ENCODE data around the gene SEMA5B.

SEMA5B gene

DNA sequence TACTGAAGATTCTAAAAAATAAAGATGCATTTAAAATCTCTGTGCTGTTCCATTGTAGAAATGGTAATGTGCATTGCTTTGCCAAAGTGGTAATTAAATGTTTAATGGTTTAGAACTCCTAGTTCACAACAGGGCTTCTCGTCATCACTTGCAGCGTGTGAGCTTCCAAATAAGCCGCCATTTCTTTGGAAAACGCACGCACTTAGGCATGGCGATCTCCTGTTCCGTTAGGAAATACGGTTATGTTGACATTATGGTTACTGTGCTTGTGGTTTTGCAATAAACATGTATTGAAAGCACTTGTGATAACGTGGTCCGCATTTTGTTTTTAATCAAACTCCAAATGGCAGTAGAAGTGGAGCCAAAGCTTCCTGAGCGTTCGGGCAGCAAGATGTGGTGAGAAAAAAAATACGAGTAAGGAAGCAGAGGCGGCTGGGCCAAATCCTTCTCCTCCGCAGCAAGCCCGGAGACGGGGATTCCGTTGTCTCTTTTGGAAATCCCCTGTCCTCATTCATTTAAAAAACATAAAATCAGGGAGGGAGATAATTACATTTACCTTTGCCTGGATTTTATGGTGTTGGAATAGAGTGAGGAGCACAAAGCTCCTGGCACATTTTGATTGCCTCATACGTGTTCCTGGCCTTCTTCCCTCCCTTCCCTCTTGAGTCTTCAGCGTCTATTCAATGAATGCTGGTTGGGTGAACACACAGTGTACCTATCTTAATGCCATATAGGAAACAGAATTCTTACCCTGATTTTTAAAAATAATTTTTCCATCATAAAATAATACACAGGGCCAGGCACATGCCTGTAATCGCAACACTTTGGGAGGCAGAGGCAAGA lies 135.2 kb downstream of the SEMA5B start:
- DNase-seq (ENCODE audit: low spot score) = no peak

DNA sequence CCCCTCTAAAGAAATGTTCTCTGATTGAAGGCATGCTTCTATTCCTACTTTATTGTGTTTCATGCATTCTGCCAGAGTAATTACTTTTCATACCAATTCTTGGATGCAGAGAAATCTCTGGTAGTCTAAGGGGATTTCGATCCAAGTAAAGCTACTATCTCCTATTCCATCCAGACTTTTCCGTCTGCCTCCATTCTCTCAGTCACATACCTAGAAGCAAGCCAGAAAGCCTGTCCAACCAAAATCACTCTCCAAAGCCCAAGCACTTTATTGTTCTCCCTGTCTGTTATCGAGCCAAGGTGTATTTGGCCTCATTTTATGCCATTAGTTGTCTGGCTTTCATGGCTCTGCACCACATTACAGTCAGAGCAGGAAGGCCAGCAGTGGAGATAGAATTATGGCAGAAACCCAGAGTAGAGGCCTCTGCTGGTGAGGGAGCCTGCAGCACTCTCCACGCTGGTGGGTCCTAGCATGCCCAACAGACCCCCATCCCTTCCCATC lies 136.8 kb downstream of the SEMA5B start:
- DNase-seq (ENCODE audit: low spot score) = no peak

DNA sequence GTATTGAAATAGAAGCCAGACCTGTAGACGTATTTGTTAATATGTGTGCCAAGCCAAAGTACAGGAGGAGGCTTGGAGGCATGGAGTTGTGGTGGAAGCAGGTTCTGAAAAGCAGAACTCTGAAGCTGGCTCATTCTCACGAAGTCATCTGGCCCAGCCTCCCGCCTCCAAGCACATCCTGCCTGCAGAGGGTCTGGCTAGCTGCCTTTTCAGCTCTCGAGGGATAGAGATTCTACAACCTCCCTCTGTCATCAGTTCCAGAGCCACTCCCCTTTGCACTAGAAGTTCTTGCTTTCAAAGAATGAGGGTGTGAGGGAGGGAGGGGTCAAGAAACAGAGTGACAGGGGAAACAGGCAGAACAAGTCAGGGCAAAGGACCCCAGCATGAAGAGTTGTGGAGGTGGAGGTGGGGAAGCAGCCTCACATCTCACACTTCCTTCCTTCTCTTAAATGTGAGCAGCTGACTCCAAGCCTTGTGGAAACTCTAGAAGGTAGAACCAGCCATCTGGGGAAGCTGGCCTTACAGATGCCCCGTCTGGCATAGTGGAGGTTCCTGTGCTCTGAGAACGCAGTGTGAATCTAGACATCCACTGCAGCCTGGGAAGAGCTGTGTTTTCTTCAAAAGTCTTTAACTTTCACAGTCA lies 137.4 kb downstream of the SEMA5B start:
- no peak for DNase-seq (ENCODE audit: low spot score)

DNA sequence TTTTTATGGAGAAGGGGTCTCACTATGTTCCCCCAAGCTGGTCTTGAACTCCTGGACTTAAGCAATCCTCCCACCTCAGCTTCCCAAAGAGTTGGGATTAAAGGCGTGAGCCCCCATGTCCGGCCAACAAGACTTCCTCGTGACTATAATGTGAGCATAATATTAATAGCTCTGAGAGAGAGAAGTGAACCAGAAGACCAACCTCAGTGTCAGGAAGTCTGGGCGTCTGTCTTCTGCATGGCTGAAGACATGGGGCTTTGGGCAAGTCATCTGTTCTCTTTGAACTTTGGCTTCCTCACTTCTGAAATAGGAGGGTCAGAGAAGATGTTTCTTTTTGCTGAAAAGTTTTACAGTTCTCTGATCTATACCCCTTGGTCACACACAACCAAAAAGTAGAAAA lies 140.6 kb downstream of the SEMA5B start:
- DNase-seq (ENCODE audit: low spot score) = no peak

DNA sequence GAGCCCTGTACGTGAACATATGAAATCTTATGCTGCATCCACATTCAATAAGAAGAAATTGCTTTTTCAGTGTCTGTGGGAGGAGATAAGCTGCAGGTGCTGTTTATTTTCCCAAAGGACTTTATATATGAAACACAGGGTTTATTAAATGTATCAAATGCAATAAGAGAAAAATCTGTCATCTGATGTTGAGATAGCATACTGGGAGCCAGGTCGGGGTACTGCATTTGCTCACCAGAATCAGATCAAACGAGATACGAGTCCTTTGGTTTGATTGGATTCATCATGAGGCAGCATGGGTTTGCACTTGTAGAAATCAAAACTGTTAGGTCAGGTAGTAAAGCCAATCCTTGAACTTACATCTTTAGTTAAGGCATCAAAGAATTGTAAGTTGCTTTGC lies 141.3 kb downstream of the SEMA5B start:
- no peak for DNase-seq (ENCODE audit: low spot score)

DNA sequence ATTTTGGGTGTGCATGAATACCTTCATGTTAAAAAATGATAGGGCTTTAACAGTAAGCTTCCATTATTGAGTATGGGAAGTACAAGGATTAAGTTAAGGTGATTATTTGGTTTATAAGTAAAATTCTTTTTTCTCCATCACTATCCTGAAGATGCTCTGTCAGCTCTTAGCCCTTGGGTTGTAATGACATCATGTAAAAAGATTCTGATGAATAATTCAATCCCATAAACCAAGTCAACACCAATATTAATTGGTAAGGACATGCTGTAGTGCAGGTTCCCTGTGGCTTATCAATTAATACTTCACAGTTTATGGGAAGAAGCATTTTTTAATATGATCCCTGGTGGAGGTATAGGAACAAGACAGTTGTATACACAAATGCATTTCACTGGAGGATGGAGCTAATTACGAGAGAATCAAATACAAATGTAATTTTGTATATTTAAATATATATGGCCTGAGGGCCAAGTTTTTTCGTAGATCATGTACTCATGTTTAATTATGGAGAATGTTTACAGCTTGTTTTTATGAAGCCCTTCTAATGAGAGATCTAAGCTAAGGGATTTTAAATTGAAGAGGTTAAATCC lies 145.1 kb downstream of the SEMA5B start:
- no peak for DNase-seq (ENCODE audit: low spot score)

DNA sequence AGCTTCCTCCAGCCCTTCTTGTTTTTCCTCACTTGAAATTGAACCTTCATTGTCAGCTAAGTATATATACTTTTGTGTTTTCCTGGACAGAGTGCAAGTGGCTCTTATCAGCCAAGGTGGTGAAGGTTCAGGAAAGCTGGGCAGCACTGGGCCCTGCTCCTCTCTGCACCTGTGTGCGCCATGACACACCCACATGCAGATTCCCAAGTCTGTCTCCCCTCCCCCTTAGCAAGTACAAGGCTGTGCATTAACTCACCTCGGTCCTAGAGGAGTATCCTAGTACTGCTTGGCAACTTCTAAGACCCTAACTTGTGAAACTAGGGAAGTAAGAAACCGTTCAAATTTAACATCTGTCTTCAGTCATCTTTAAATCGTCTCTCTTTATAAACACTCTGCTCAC lies 146.9 kb downstream of the SEMA5B start:
- no peak for DNase-seq (ENCODE audit: low spot score)

DNA sequence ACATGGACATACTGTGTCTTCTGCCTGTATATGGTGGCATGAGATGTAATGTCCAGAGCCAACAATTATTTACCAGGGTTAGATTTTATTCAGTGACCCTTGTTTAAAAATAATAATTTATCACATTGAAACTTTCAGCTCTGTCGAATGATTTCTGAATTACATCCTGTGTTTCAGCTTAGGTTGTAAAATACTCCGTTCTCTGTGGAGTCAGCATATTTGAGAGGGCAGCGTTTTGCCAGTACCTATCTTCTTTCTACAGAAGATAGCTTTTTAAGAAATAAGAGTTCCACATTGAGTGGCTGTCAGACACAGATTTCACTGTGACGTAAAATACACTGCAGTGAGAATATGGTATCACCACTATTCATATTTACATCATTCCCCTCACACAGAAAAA lies 147.4 kb downstream of the SEMA5B start:
- no peak for DNase-seq (ENCODE audit: low spot score)

DNA sequence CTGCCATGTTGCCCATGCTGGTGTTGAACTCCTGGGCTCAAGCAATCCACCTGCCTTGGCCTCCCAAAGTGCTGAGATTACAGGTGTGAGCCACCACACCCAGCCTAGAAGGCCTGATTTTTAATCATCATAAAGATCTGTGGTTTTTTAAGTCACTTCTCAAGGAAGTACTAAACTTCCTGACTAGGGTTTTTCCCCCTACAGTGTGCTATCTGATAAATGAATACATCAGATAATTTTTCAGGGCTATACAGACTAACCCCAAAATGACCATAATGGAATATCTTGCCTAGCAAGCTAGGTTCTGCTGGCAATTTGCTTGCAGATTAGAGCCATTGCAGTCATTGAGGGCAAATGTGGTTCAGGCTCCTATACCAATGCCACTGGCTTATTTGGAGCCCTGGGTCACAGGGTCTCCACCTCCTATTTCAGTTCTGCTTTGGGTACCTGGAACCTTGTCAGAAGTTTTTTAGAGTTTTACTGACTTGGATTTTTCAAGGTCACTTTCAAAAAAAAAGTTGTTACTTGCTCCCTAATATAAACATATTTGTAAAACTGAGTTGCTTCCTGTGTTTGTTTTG lies 151.9 kb downstream of the SEMA5B start:
- no peak for DNase-seq (ENCODE audit: low spot score)

DNA sequence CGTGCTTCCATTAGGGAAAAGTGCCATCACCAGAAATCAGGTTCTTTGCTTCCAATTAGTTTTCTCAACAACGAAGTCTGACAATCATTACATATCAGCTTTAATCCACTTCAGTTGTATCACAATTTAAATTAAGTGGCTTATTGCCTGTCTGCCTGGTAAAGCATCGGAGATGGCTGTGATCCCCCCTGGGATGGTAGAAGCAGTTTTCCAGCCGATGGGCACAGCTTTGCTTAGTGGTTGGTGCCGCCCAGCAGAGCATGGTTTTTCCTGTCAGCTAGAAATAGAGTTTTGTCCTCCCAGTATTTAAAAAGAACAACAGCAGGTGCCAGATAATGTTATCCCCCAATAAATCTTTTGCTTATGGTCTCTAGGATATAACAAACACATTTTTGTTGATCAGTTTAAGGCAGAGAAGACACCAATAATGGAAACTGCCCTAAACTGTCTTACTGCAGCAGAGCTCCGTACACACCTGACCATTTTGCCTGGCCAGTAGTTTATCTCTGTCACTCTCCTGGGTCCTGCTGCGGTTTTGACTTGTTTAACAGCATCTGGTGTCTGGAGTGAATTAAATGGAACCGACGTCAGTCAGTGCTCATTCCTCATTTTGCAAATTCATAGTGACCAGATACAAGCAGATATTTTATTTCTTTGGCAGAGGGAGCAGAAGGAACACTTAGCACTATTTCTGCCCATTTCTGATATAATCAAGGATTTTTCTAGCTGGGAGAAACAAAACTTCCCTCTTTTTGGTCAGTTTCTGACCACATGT lies 153.6 kb downstream of the SEMA5B start:
- peak; percentile 79 for DNase-seq (ENCODE audit: low spot score)

DNA sequence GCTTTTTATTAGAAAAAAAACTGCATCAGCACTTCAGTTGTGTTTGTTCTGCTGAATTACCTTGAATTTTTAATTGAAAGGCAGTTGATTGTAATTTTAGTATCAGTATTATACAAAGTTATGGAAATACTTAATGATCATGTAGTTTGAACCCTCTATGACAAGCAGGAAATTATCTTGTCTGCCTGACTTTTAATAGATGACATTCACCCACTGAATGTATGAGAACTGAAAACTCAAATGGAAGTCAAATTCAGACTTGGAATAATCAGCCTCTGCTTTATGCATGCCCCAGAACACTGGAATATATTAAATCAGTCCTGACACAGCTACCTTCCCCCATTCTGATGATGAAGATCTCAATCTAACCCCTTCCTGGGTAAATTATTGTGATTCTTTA lies 159.2 kb downstream of the SEMA5B start:
- DNase-seq (ENCODE audit: low spot score) = no peak

DNA sequence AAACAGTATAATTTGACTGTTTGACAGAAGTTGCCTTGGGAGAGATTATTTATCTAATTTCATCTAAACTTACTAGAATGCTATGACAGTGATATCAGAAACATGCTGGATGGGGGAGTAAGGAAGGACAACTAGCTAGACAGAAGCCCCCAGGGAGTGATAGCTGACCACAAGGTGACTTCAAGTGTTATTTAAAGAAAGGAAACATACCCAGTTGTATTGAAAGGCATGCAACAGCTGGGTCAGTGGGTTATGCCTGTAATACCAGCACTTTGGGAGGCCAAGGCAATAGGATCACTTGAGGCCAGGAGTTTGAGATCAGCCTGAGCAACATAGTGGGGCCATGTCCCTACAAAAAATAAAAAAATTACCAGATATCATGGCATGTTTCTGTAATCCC lies 163.1 kb downstream of the SEMA5B start:
- DNase-seq (ENCODE audit: low spot score) = no peak

DNA sequence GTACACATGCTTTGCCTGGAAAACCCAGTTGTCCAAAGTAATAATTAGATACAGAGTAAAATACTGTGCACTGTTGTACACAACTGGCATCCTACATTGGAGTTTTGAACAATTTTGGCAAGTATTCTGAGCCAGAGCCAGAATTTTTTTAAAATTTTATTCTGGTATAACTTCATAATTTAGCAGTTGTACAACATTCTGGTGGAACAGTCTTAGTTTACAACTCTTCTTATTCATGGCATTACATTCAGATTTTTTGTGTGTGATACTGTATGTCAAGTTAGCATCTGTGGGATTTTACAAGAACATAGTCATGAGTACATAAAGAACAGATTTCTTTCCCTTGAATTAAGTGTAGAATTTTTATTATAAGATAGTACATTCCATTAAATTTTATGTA lies 165.2 kb downstream of the SEMA5B start:
- DNase-seq (ENCODE audit: low spot score) = no peak
